K562 (cell line): ENCODE results near the gene NR2C2AP. TPM values are rescaled to one million over a fixed set of nuclear protein-coding genes. Genes with fewer than 3 reads are reported as not detected.
A peak's percentile ranks its signal among the peaks of the same experiment; 100 is the strongest.

ENCODE experiments used
- ATAC-seq: fragments of 200-7000 bp; cut with Tn5 transposase; 3 replicates; pipeline ENCODE4 v1.9.1; 2020; ENCODE audit warnings: moderate library complexity
- BruUV-seq: library from RNA; stranded (reverse); fragments of 400-500 nt; replicated peaks from 2 replicates; lab custom pipeline; 2021; lab: Mats Ljungman, UMichigan
- CTCF ChIA-PET: fragments of 300-600 bp; formaldehyde crosslinking; extraction: SDS; loops from one replicate; lab custom pipeline; 2021; ENCODE audit warnings: low intra/inter-chr PET ratio; lab: Yijun Ruan, JAX
- POLR2A ChIA-PET: fragments of 300-600, 350-650 bp; sonication (Branson Sonifier 250); formaldehyde crosslinking; extraction: SDS; loops from one replicate; lab custom pipeline; 2021; ENCODE audit warnings: antibody characterized with exemption, inconsistent platforms; lab: Yijun Ruan, JAX
- DNase-seq, 4 experiments: peaks; one replicate each; pipeline versions ENCODE4 v3.0.0 to v3.0.0-alpha.2; 2011 to 2018; ENCODE audit warnings: low spot score in 3 of 4, mixed read lengths in 3 of 4; ENCODE audit errors: extremely low read depth in 1 of 4
- FAIRE-seq: peaks from 2 replicates; lab custom pipeline; 2011; peaks lifted over from hg19 to GRCh38; lab: Jason Lieb, UNC
- H2AFZ ChIP-seq: 2 replicates; pipeline ENCODE4 v1.6.0; 2011; ENCODE audit warnings: low read depth, low read length, control low read depth, inconsistent platforms
- H3K27ac ChIP-seq: fragments of 200-600 bp; 3 replicates; pipeline ENCODE4 v1.8.0; 2011; ENCODE audit warnings: low read depth, mild to moderate bottlenecking, control low read depth, inconsistent platforms, low read length, moderate library complexity, mixed read lengths; ENCODE audit errors: extremely low read depth
- H3K27me3 ChIP-seq, 2 experiments: fragments of 300-600 bp in 1 of 2; 2 replicates in 1 of 2; 3 replicates in 1 of 2; pipeline versions ENCODE4 v1.6.0 to v1.8.0; 2011; ENCODE audit warnings: inconsistent platforms in 2 of 2, low read length in 2 of 2, mild to moderate bottlenecking in 1 of 2, mixed read lengths in 1 of 2, moderate library complexity in 1 of 2; ENCODE audit not compliant: control insufficient read depth in 2 of 2, insufficient read depth in 2 of 2
- H3K36me3 ChIP-seq: fragments of 300-600 bp; 3 replicates; pipeline ENCODE4 v1.8.0; 2011; ENCODE audit warnings: mild to moderate bottlenecking, low read length, inconsistent platforms; ENCODE audit not compliant: control insufficient read depth, insufficient read depth
- H3K4me1 ChIP-seq, 2 experiments: fragments of 200-600 bp in 1 of 2; replicated peaks in 1 of 2; 2 replicates in 1 of 2; 3 replicates in 1 of 2; pipeline versions ENCODE4 v1.5.1 to v1.8.0; 2011; ENCODE audit warnings: inconsistent platforms in 2 of 2, low read length in 2 of 2, mild to moderate bottlenecking in 1 of 2, mixed read lengths in 1 of 2, moderate library complexity in 1 of 2; ENCODE audit not compliant: control insufficient read depth in 2 of 2, insufficient read depth in 2 of 2
- H3K4me2 ChIP-seq: 2 replicates; pipeline ENCODE4 v1.6.1; 2011; ENCODE audit warnings: low read length, control low read depth, inconsistent platforms, mixed read lengths; ENCODE audit not compliant: insufficient read depth
- H3K4me3 ChIP-seq: fragments of 200-600 bp; sonication (generic), shearing (Covaris generic); 2 replicates; pipeline ENCODE4 v1.5.1; 2016; ENCODE audit warnings: control low read depth, inconsistent platforms
- H3K79me2 ChIP-seq: fragments of 200-600 bp; 3 replicates; pipeline ENCODE4 v1.8.0; 2011; ENCODE audit warnings: low read length, inconsistent platforms; ENCODE audit not compliant: control insufficient read depth, insufficient read depth
- H3K9ac ChIP-seq, 2 experiments: 2 replicates each; pipeline versions ENCODE4 v1.6.0 to v1.6.1; 2011; ENCODE audit warnings: low read depth in 2 of 2, low read length in 2 of 2, control low read depth in 1 of 2, inconsistent platforms in 1 of 2, mild to moderate bottlenecking in 1 of 2, mixed read lengths in 1 of 2; ENCODE audit not compliant: insufficient read depth in 1 of 2
- H3K9me1 ChIP-seq: one replicate; pipeline ENCODE4 v1.6.0; 2011; ENCODE audit warnings: inconsistent platforms, mild to moderate bottlenecking, low read length, moderate library complexity; ENCODE audit not compliant: control insufficient read depth, insufficient read depth
- H3K9me3 ChIP-seq: replicated peaks from 2 replicates; pipeline ENCODE4 v1.5.1; 2011; ENCODE audit warnings: low read depth, low read length, inconsistent platforms; ENCODE audit not compliant: control insufficient read depth, insufficient read depth
- H4K20me1 ChIP-seq: replicated peaks from 2 replicates; pipeline ENCODE4 v1.6.1; 2011; ENCODE audit warnings: low read length, inconsistent platforms, mixed read lengths; ENCODE audit not compliant: control insufficient read depth, insufficient read depth
- MXI1 ChIP-seq: IDR thresholded peaks from 2 replicates; pipeline ENCODE4 v1.6.1; 2011; ENCODE audit warnings: low read depth, mild to moderate bottlenecking, improper control_type of control experiment, low read length
- WGBS: fragments of 100-300 bp; shearing (Covaris generic); methylation state at CpG from one replicate; pipeline ENCODE4 v1.1.6; 2016; ENCODE audit warnings: low coverage, mixed read lengths; ENCODE audit not compliant: insufficient coverage; ENCODE audit errors: missing lambda C conversion rate; 5-methylcytosine and 5-hydroxymethylcytosine counted together
- in situ Hi-C: fragments of 300-500 bp; cut with MboI; formaldehyde crosslinking; loops from 4 replicates; pipeline ENCODE4 v1.15.0; 2018; ENCODE audit warnings: inconsistent platforms, mixed read lengths
- intact Hi-C: fragments of 100-400 bp; cut with micrococcal nuclease; formaldehyde crosslinking; loops from 2 replicates; pipeline ENCODE4 v1.14.2; 2022
- polyA plus RNA-seq, 8 experiments: library from polyadenylated mRNA; depleted of rRNA in 4 of 8; stranded (reverse) in 5 of 8; unstranded in 3 of 8; fragments of >200 nt; fragmentation: Nextera tagmentation in 2 of 8; fragmentation: Illumina TruSeq in 1 of 8; extraction: Ambion mirVana in 2 of 8; extraction: Trizol in 1 of 8; gene quantifications; 2 replicates each; pipeline versions ENCODE4 v1.2.1 to v1.2.3, GENCODE V29; 2011 to 2014; ENCODE audit warnings: inconsistent platforms in 1 of 8, missing spikeins in 1 of 8
- total RNA-seq, 7 experiments: library from RNA; depleted of rRNA in 6 of 7; stranded (reverse); fragments of >200 nt in 6 of 7; fragmentation: Illumina TruSeq in 2 of 7; extraction: Trizol in 2 of 7; gene quantifications; 2 replicates each; pipeline versions ENCODE4 v1.2.1 to v1.2.3, GENCODE V29; 2011 to 2021; ENCODE audit warnings: low replicate concordance in 1 of 7
- TF ChIP-seq, protein P1 (sequence below): fragments of 450-650 bp; IDR thresholded peaks from 2 replicates; pipeline ENCODE4 v1.6.1; 2017; ENCODE audit warnings: antibody characterized with exemption, mild to moderate bottlenecking

NR2C2AP gene
- total and polyA plus RNA-seq, 9 of the 15 experiments (the other 6 are each of a cell fraction or from before 2014, with no cell fraction given): 23.7 to 77.4 (median 32.4) TPM

DNA sequence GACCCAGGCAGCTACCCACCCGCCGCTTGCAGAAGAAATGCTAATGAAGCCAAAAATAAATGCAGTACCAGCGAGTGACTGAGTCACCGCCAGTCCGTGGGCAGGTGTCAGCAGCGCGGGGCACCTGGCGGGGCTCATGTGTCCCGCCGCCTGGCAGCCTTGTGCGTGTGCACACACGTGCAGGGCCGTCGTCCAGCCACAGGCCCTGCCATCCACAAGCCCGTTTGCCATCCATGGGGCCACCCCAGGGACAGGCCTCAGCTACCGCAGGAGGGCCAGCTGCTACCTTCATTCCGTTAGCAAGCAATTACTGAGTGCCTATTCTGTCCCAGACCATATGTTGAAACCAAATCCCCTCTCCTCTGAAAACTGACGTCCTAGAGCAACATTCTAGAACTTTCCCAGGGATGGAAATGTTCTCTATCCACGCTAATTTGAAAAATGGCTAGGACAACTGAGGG lies 29.1 kb upstream of the NR2C2AP start:
- no peak overlapping the region for H3K27ac ChIP-seq
- H4K20me1 ChIP-seq: peaks cover 4% of the 10 kb centered on the region; the same call in 1 of the 2 replicates
- POLR2A ChIA-PET: no interaction called here
- no peak overlapping the region for H3K4me2 ChIP-seq
- H3K9me1 ChIP-seq: no peaks in the 10 kb centered on the region
- no peak overlapping the region for H2AFZ ChIP-seq
- DNase-seq: no peak
- CTCF ChIA-PET: no interaction called here
- peaks cover 0 to 5% of the 10 kb centered on the region in 2 experiments; a peak in 3 of 5 replicates for H3K4me1 ChIP-seq
- no peak for FAIRE-seq
- no peak overlapping the region for H3K4me3 ChIP-seq
- no peaks in the 10 kb centered on the region for H3K36me3 ChIP-seq
- H3K27me3 ChIP-seq: peaks cover 19 to 52% of the 10 kb centered on the region in 2 experiments; a peak in 4 of 5 replicates
- H3K79me2 ChIP-seq: no peaks in the 10 kb centered on the region
- ATAC-seq: no peak
- H3K9me3 ChIP-seq: peaks cover 10% of the 10 kb centered on the region
- 11% methylated on average over 19 of the region's 19 CpGs for WGBS
- no peak for TF ChIP-seq MXI1
- BruUV-seq: no TSS peak
- in situ Hi-C loops (no loop called here), intact Hi-C loops (no loop called here)
- H3K9ac ChIP-seq: no peak overlapping the region; a peak in 1 of 4 replicates

DNA sequence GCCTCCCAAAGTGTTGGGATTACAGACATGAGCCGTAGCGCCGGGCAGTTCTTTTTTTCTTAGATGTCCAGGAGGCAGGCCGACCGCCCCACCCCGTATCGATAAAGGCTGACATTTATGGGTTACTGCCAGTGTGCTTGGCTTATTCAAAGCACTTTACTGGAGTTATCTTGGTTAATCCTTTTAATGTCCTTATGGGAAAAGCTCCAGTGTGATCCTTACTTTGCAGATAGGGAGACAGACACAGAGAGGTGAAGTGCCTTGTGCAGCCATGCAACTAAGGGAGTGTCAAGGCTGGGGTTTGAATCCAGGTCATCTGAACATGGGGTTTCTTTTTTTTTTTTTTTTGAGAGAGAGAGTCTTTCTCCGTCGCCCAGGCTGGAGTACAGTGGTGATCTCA lies 27.8 kb upstream of the NR2C2AP start:
- FAIRE-seq: no peak
- peak; percentile 17 for ATAC-seq

More for the DNA sequence above, 27.8 kb upstream of the NR2C2AP start:
- BruUV-seq: no TSS peak
- no peak overlapping the region for H3K4me2 ChIP-seq
- H4K20me1 ChIP-seq: peaks cover 4% of the 10 kb centered on the region; the same call in 1 of the 2 replicates
- DNase-seq: no peak
- H2AFZ ChIP-seq: no peak overlapping the region
- no peaks in the 10 kb centered on the region for H3K79me2 ChIP-seq
- no peaks in the 10 kb centered on the region for H3K9me1 ChIP-seq
- no peak overlapping the region for H3K9ac ChIP-seq
- intact Hi-C loops: no loop called here
- peaks cover 0 to 15% of the 10 kb centered on the region in 2 experiments; a peak in 3 of 5 replicates for H3K4me1 ChIP-seq
- H3K36me3 ChIP-seq: no peaks in the 10 kb centered on the region
- CTCF ChIA-PET: no interaction called here
- POLR2A ChIA-PET: no interaction called here
- peaks cover 19 to 63% of the 10 kb centered on the region in 2 experiments; a peak in 4 of 5 replicates for H3K27me3 ChIP-seq
- H3K4me3 ChIP-seq: no peak overlapping the region
- WGBS: 7% methylated on average over 8 of the region's 9 CpGs
- TF ChIP-seq, protein P1, sequence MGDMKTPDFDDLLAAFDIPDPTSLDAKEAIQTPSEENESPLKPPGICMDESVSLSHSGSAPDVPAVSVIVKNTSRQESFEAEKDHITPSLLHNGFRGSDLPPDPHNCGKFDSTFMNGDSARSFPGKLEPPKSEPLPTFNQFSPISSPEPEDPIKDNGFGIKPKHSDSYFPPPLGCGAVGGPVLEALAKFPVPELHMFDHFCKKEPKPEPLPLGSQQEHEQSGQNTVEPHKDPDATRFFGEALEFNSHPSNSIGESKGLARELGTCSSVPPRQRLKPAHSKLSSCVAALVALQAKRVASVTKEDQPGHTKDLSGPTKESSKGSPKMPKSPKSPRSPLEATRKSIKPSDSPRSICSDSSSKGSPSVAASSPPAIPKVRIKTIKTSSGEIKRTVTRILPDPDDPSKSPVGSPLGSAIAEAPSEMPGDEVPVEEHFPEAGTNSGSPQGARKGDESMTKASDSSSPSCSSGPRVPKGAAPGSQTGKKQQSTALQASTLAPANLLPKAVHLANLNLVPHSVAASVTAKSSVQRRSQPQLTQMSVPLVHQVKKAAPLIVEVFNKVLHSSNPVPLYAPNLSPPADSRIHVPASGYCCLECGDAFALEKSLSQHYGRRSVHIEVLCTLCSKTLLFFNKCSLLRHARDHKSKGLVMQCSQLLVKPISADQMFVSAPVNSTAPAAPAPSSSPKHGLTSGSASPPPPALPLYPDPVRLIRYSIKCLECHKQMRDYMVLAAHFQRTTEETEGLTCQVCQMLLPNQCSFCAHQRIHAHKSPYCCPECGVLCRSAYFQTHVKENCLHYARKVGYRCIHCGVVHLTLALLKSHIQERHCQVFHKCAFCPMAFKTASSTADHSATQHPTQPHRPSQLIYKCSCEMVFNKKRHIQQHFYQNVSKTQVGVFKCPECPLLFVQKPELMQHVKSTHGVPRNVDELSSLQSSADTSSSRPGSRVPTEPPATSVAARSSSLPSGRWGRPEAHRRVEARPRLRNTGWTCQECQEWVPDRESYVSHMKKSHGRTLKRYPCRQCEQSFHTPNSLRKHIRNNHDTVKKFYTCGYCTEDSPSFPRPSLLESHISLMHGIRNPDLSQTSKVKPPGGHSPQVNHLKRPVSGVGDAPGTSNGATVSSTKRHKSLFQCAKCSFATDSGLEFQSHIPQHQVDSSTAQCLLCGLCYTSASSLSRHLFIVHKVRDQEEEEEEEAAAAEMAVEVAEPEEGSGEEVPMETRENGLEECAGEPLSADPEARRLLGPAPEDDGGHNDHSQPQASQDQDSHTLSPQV: no peak
- in situ Hi-C loops: no loop called here
- peaks cover 10% of the 10 kb centered on the region for H3K9me3 ChIP-seq
- H3K27ac ChIP-seq: no peak overlapping the region
